ENCODE measurements around the gene TTC28. TPM values are rescaled to one million over a fixed set of nuclear protein-coding genes. Genes with fewer than 3 reads are reported as not detected.

The TTC28 gene
- polyA plus RNA-seq, 3 donors: 22.1 to 29.8 (median 26.0) TPM

DNA sequence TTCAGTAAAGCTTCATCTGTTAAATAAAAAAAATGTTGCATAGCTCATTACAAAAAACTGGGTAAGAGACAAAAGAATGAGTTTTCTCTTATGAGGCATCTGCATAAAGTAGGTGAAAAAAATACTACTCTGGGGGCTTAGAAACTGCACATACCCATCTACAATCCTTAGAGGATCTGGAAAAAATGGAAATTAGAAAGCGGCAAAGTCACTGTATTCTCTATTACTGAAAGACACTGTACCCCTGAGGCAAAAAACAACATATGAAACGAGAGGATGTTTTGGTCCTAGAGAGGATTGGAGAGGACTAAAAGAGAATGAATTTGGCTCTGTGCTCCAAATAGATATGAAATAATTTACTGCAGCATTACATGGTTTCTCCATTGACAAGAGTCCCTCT is 553.8 kb downstream of the TTC28 start:
- DNase-seq (ENCODE audit: low read depth in 3 of 3, low spot score in 2 of 3): no peak

DNA sequence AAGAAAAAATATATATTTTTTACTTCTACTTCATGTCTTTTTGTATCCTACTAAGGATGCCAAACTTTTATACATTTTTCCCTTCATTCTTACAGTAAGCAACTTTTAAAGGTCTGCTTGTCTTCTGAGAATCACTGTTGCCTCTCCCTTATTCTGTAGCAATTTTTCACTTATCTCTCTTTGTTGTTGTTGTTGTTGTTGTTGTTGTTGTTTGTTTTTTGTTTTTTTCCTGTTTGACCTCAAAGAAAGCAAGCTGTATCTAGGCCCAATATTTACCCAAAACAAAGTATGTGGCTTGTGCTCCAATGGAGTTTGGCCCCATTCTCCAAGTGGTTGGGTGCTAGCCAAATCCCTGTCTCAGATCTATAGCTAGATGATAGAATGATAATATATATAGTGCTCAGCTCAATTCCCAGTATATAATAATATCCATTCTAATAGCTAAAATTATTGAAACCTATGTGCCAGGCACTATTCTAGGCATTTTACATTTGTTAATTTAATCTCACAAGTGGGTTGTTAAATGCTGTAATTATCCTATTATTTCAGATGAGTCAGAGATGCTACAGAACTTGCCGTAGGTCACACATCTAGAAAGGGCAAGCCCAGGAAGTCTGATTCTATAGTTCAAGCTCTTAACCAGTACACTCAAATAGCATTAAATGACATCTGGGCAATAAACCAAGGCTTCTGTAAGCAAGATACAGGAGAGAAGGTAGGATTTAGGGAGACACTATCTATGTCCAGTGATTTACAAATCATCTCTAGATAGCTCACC is 555.5 kb downstream of the TTC28 start:
- DNase-seq (ENCODE audit: low read depth in 3 of 3, low spot score in 2 of 3): no peak

DNA sequence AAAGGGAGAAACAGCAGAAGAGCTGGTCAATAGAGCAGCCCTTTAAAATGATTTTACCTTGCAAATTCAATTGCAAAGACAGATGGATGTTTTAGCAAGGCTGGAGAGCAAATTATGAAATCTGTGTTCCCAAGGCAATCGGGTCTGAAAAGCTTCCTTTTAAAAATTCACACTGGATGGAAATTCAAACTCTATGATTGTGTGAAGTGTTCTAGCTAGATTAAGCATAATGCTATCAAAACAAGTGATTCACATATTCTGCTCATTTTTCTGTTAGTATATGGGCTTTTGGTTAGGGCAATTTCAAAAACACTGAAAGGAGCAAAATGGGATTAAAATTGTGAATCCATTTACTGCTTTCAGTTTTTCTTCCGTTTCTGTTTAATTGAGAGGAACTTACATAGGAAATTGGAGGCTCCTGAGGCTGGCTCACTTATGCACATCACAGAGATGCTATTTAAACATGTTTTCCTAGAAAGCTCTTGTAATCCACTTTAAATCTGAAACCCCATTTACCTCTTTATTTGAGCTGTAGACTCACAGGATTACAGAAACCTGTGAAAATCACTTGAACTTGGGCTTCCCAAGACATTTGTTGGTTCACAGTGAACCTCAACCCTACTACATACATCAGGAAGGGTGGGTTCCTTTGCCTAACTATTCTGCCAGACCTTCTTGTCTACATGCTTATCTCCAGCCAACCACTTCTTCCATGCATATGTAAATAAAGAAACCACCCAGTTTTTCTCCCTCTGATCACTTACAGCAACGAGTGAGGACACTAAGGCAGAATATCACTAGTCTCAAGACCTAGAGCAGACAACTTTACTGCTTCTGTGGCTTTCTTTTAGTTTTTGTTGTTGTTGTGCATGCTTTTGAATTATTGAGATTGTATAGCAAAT is 558.7 kb downstream of the TTC28 start:
- DNase-seq (ENCODE audit: low read depth in 3 of 3, low spot score in 2 of 3): no peak

- DNase-seq (ENCODE audit: low read depth in 3 of 3, low spot score in 2 of 3): no peak
These were observed 560.5 kb downstream of the TTC28 start for GRCh38 chr22:28118957-28119631.

- no peak for DNase-seq (ENCODE audit: low read depth in 3 of 3, low spot score in 2 of 3)
These were observed 563.4 kb downstream of the TTC28 start for GRCh38 chr22:28116219-28116673.

GRCh38 chr22:28115426-28115825 is 564.2 kb downstream of the TTC28 start:
- no peak for DNase-seq (ENCODE audit: low read depth in 3 of 3, low spot score in 2 of 3)

GRCh38 chr22:28112548-28113043 is 567.0 kb downstream of the TTC28 start:
- DNase-seq (ENCODE audit: low read depth in 3 of 3, low spot score in 2 of 3): no peak

DNA sequence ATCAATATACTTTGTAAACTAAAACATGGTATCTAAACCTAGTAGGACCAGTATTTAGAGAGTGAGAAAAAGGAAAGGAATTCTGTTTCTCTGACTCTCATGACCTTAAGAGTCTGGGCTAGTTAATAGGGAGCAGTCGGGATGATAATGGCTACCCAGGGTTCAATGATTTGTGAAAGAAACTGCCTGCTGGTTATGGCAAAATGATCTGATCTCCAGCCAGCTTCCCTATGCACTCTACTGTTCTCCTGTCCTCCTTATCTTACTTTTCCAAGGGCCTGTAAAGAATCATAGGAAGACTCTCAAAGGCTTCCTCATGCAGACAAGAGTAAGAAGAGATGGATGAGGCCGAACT is 567.5 kb downstream of the TTC28 start:
- no peak for DNase-seq (ENCODE audit: low read depth in 3 of 3, low spot score in 2 of 3)

DNA sequence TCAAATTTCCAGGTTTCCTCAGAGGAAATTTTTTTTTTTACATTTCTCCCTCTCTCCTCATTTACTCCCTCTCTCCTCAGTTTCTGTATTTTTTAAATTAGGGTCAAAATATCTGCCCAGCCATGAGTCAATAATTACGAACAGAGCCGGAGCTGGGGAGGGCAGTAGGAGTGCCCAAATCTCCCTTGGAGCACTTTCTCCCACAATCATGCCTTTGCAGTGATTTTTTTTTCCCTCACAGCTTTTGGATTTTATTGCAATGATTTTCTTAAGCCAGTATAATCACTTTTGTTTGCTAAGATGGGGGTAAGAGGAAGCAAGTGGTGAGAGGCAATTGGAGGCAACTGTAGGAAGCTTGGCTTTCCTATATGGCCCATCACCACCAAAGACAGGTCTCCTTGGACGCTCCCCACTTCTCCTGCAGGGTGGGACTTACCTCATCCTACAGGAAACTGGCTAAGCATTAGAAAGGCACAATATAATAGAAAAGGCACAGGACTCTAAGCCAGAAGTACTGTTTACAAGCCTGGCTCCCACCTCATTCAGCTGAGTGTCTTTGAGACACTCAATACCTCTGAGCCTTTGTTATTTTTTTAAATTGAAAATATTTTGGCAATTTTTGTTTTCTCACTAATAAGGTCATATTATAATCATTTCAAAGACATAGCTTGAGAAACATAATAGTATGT is 568.0 kb downstream of the TTC28 start:
- DNase-seq (ENCODE audit: low read depth in 3 of 3, low spot score in 2 of 3): no peak

DNA sequence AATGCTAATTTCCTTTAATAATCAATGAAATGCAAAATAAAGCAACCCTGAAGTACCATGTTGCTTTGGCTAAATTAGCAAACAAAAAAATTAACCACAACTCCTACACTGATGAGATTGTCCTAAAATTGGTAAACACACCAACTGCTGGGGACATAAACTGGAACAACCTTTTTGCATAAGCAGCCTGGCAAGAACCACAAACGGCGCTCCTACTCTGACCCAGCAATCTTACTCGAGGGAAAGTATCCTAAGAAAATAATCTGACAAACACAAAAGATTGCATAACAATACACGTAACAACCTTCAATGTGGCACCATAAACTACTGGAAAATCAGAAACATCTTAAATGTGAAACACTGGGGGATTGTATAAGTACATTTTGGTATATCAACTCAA is 570.8 kb downstream of the TTC28 start:
- no peak for DNase-seq (ENCODE audit: low read depth in 3 of 3, low spot score in 2 of 3)

GRCh38 chr22:28106617-28107016 is 573.0 kb downstream of the TTC28 start:
- no peak for DNase-seq (ENCODE audit: low read depth in 3 of 3, low spot score in 2 of 3)

DNA sequence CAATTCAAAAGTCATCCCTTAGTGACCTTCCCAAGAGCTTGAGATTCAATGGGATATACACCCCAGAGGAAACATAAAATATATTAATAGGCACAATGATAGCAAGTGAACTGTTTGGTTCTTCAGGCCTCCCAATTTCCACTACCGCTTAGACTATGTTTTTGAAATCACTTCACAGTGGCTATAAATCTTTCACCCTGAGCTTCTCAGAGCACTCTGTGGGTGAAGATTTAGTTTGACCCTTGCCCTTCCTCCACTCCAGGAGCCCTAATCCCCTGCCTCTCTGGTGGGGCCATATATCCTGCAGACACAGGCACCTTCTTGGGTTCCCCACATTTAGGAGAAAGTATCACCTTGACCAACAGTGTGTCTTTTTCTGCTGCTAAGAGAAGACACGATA is 573.7 kb downstream of the TTC28 start:
- DNase-seq (ENCODE audit: low read depth in 3 of 3, low spot score in 2 of 3): no peak

DNA sequence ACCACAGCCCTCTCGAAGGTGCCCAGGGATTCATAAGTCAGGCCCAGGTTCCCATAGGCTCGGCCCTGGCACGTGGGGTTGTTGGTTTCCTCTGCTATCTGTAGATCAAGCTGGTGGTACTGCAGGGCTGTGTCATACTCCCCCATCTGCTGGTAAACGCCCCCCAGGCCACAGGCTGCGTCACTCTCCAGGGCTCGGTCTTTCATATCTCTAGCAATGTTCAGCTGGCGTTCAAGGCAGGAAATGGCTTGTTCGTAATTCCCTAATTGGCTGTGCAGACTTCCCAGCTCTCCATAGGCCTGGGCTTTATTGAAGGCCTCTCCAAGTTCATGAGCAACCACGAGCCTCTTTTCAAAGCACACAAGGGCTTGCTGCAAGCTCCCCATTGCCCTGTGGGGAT is 574.2 kb downstream of the TTC28 start:
- no peak for DNase-seq (ENCODE audit: low read depth in 3 of 3, low spot score in 2 of 3)

GRCh38 chr22:28103596-28103995 is 576.0 kb downstream of the TTC28 start:
- no peak for DNase-seq (ENCODE audit: low read depth in 3 of 3, low spot score in 2 of 3)

DNA sequence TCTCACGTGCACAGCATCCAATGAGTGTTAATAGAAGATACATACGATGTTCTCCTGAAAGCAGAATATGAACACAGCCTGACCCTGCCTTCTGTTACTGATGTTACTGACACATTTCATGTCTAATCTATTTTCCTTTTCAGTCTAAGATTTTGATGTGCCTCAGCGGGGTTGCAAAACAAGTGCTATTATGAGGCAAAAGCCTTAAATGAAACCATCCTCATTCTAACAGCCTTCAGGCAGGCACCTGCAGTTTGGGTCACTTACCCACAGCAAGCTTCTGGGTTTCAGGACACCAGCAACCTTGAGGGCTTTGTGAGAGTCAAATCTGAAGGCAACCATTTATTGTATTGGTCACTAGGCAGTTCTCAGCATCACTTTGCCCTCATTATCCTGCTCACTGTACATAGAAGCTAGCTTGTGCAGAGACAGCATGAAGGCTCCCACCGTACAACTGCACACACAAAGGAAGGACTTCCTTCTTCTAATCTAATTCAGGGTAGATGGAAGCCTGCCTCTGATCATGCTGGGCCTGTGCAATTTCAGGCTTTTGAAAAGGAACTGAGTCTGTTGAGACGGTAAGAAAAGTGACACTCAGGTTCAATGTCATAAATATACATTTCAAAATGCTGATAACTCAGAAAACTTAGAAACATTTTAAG is 577.4 kb downstream of the TTC28 start:
- no peak for DNase-seq (ENCODE audit: low read depth in 3 of 3, low spot score in 2 of 3)

DNA sequence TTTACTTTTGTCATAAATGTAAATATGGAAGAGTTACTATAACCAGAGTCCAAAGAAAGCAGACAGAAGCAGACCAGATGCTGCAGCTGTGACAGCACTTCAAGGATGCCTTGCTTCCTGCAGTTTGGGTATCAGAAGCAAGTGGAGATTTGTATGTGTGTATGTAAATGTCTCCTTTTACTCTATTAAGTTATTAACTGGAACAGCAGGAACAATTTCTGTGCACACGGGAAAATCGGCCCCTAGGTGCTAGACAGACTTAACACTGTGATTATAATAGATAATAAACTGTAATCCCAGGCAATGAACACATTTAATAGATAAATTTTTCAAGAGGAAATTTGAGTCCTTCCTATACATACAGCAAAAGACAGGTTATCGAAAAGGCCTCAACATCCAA is 582.0 kb downstream of the TTC28 start:
- DNase-seq (ENCODE audit: low read depth in 3 of 3, low spot score in 2 of 3): no peak

DNA sequence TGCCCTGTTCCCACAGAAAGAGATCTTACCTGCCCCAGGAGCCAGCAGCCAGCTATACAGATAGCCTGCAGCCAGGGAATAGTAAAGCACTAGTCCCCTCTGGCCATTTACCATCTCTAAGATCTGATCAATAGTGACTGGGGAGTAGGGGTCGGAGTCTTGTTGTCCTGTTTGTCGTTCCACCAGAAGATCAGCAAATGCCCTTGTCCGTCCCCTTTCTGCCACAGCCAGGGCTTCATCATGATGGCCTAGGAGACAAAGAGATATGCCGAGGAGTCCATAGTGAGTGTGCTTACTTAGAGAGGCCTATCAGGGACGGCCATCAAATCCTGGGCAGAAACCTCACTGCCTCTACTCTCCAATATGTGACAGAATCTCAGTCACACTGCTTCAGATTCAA is 583.5 kb downstream of the TTC28 start:
- DNase-seq (ENCODE audit: low read depth in 3 of 3, low spot score in 2 of 3): no peak

- no peak for DNase-seq (ENCODE audit: low read depth in 3 of 3, low spot score in 2 of 3)
These were observed 584.1 kb downstream of the TTC28 start for GRCh38 chr22:28095316-28096095.

- no peak for DNase-seq (ENCODE audit: low read depth in 3 of 3, low spot score in 2 of 3)
These were observed 584.9 kb downstream of the TTC28 start for GRCh38 chr22:28094771-28095170.

All from right renal cortex interstitium (tissue), 3 donors.